GM12878 (cell line): ENCODE results near the gene PELI2.

Experiments
- BACH1 ChIP-seq: fragments of 450-650 bp; IDR thresholded peaks from 2 replicates; pipeline ENCODE4 v1.6.1; 2017; ENCODE audit warnings: mild to moderate bottlenecking, borderline replicate concordance
- CHD1 ChIP-seq: IDR thresholded peaks from 2 replicates; pipeline ENCODE4 v1.6.1; 2012; ENCODE audit warnings: low read depth, low read length, improper control_type of control experiment
- EZH2 ChIP-seq: IDR thresholded peaks from 2 replicates; pipeline ENCODE4 v1.6.1; 2012; ENCODE audit warnings: low read depth, mild to moderate bottlenecking, control low read depth, inconsistent platforms, low read length, borderline replicate concordance; ENCODE audit not compliant: control insufficient read depth
- FOXK2 ChIP-seq: fragments of 450-650 bp; IDR thresholded peaks from 2 replicates; pipeline ENCODE4 v1.6.1; 2017; ENCODE audit warnings: mild to moderate bottlenecking, moderate library complexity
- HDAC2 ChIP-seq: fragments of 200-600 bp; sonication (generic); IDR thresholded peaks from 2 replicates; pipeline ENCODE4 v1.6.1; 2017
- HDAC6 ChIP-seq: fragments of 200-600 bp; sonication (generic); IDR thresholded peaks from one replicate; pipeline ENCODE4 v1.8.0; 2017; ENCODE audit warnings: antibody characterized with exemption; ENCODE audit not compliant: unreplicated experiment
- JUND ChIP-seq: IDR thresholded peaks from 2 replicates; pipeline ENCODE4 v1.6.1; 2012; ENCODE audit warnings: low read depth, mild to moderate bottlenecking, low read length, improper control_type of control experiment, moderate library complexity
- POLR2A ChIP-seq: IDR thresholded peaks from 2 replicates; pipeline ENCODE4 v1.6.1; 2011; ENCODE audit warnings: low read depth, mild to moderate bottlenecking, low read length
- POLR2AphosphoS5 ChIP-seq: IDR thresholded peaks from 2 replicates; pipeline ENCODE4 v1.6.1; 2011; ENCODE audit warnings: mild to moderate bottlenecking, low read length, inconsistent platforms
- RCOR1 ChIP-seq: conservative IDR thresholded peaks from 2 replicates; pipeline ENCODE4 v1.6.1; 2012; ENCODE audit warnings: low read depth, low read length, improper control_type of control experiment
- SP1 ChIP-seq: IDR thresholded peaks from one replicate; pipeline ENCODE4 v1.6.1; 2011; ENCODE audit warnings: low read depth, low read length

- TF ChIP-seq POLR2AphosphoS5 (no peak), HDAC2 (no peak), POLR2A (no peak), RCOR1 (no peak), EZH2 (no peak), HDAC6 (no peak), JUND (no peak), BACH1 (no peak), CHD1 (no peak), SP1 (no peak), FOXK2 (no peak)
These were observed 106.8 kb downstream of the PELI2 start for GRCh38 chr14:56224691-56225681.
